ENCODE results near the gene APOB.

DNA sequence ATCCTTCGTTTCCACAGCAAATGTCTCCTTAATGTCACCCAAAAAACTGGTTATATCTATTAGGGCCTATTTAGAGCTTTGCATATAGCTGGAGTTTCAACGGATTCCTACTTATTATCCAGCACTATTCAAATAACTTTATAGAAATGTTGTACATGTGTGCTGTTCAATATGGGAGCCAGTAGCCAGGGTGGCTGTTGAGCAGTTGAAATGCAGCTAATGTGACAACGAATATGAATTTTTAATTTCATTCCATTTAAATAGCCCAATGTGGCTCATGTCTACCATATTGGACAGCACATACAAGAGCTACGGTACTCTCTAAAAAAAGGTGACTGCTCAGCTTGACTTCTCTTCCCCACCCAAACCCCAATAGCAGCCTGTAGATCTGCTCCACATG, 2.4 kb downstream of the APOB start:
- TF ChIP-seq, protein P1, sequence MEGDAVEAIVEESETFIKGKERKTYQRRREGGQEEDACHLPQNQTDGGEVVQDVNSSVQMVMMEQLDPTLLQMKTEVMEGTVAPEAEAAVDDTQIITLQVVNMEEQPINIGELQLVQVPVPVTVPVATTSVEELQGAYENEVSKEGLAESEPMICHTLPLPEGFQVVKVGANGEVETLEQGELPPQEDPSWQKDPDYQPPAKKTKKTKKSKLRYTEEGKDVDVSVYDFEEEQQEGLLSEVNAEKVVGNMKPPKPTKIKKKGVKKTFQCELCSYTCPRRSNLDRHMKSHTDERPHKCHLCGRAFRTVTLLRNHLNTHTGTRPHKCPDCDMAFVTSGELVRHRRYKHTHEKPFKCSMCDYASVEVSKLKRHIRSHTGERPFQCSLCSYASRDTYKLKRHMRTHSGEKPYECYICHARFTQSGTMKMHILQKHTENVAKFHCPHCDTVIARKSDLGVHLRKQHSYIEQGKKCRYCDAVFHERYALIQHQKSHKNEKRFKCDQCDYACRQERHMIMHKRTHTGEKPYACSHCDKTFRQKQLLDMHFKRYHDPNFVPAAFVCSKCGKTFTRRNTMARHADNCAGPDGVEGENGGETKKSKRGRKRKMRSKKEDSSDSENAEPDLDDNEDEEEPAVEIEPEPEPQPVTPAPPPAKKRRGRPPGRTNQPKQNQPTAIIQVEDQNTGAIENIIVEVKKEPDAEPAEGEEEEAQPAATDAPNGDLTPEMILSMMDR (IDR thresholded peaks at IDR 0.05) = no peak
- TF ChIP-seq POLR2AphosphoS5 (IDR thresholded peaks at IDR 0.05) (no peak), POLR2A (IDR thresholded peaks at IDR 0.05) (no peak)

Measured in breast epithelium (tissue), 3 donors.